ENCODE measurements around the gene AGAP9. TPM values are rescaled to one million over a fixed set of nuclear protein-coding genes. Genes with fewer than 3 reads are reported as not detected.

AGAP9 gene
- 8.2 to 12.1 TPM (median 9.8 TPM) in 5 replicates for total RNA-seq (2022; extraction: Qiagen RNA extraction; ENCODE audit: low read depth)

DNA sequence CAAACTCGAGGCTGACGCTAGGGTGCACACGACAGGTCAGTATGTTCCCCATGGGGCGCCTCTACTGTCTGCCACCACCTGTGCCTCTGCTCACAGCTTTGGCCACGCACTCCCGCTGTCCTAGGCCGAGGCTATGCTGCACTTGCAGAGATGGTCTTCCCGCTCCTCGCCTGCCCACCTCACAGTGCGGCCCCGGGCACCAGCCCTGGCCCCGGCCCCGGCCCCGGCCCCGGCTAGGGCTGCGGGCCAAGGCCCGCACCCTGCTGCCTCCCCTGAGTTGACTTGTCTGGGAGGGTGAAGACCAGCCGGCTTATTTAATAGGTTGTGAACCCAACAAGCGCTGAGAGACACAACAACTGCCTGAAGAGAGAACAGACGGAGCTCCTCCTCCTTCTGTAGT lies at the start of gene AGAP9:
Gene AGAP9, minus strand, starts transcription at position 164 of the 400 bp plus-strand sequence. Its CDS starts 112 bp downstream, at position 52.

GRCh38 chr10:47491600-47491999 lies 31.8 kb downstream of the AGAP9 start, which contains the start of gene FAM25G:
Gene FAM25G, minus strand, starts transcription at chr10:47491700. Its CDS starts 26 bp downstream, at chr10:47491674.

DNA sequence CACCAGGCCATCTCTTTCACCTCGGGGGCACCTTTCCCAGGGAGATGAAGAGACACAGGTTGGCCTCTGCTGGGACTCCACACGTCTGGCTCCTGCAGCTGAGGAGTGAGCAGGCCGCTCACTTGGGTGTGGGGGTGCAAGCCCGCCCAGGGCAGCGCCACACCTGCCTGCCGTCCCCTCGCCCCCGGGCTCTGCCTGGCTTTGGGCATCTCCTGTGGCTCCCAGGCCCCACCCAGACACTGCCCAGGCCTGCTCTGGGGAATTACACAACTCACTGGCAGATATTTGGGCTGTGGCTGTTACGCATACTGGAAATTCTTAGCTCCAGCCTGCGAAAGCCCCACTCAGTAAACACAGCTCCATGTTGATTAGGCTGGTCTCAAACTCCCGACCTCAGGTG lies 39.5 kb downstream of the AGAP9 start, which contains the start of gene ANXA8:
Gene ANXA8, minus strand, starts transcription at position 193 of the 400 bp plus-strand sequence. Its CDS starts 182 bp downstream, at position 11.

Other genes starting within 250 kb of the AGAP9 start
- gene GDF10, start 223.4 kb downstream of the AGAP9 start, total RNA-seq (2022; extraction: Qiagen RNA extraction; ENCODE audit: low read depth), result 0.06 to 0.15 TPM (median 0.12 TPM) in 5 replicates
- gene GDF2, start 201.2 kb downstream of the AGAP9 start, total RNA-seq (2022; extraction: Qiagen RNA extraction; ENCODE audit: low read depth), result not detected in 5 replicates
- not detected in 5 replicates for gene RBP3, start 175.3 kb downstream of the AGAP9 start, total RNA-seq (2022; extraction: Qiagen RNA extraction; ENCODE audit: low read depth)
- 11.3 to 15.0 TPM (median 13.0 TPM) in 5 replicates for gene ZNF488, start 139.3 kb downstream of the AGAP9 start, total RNA-seq (2022; extraction: Qiagen RNA extraction; ENCODE audit: low read depth)
- gene ANXA8, start 39.5 kb downstream of the AGAP9 start, total RNA-seq (2022; extraction: Qiagen RNA extraction; ENCODE audit: low read depth), result 27.8 to 40.7 TPM (median 30.6 TPM) in 5 replicates
- gene FAM25G, start 31.9 kb downstream of the AGAP9 start, total RNA-seq (2022; extraction: Qiagen RNA extraction; ENCODE audit: low read depth), result 0.65 to 1.8 TPM in 2 of 5 replicates, not detected in the others
- 2.6 to 4.3 TPM (median 3.1 TPM) in 5 replicates for gene SYT15B, start 240.0 kb upstream of the AGAP9 start, total RNA-seq (2022; extraction: Qiagen RNA extraction; ENCODE audit: low read depth)